GM21526 (cell line): ENCODE results near the gene TBC1D16.
"Not testable (repeated sequence)": the region's sequence is repeated elsewhere in the genome, so short reads cannot be mapped to it uniquely, and the experiment has no call there.

ENCODE experiments used
- ATAC-seq: cut with Tn5 transposase; IDR thresholded peaks from one replicate; pipeline ENCODE4 v1.9.1; 2021; ENCODE audit warnings: moderate library complexity; ENCODE audit not compliant: unreplicated experiment, low FRiP score

Gene TBC1D16

DNA sequence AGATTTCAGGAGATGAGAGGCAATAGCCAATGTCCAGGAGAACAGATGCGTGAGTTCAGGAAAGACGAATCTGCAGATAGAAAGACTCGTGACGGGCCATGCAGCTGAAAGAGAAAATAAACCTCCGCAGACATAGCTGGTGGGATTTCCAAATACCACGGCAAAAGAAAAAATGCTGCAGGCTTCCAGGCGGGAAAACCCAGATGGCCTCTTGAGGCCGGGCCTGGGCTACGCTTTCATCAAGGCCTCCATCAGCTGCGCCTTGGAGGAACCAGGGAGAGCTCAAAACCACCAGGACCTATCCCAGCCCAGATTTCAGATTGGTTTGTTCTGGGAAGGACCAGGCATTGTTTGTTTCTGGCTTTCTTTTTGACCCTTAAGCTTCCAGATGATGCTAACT, 17.4 kb upstream of the TBC1D16 start:
- no peak for ATAC-seq

DNA sequence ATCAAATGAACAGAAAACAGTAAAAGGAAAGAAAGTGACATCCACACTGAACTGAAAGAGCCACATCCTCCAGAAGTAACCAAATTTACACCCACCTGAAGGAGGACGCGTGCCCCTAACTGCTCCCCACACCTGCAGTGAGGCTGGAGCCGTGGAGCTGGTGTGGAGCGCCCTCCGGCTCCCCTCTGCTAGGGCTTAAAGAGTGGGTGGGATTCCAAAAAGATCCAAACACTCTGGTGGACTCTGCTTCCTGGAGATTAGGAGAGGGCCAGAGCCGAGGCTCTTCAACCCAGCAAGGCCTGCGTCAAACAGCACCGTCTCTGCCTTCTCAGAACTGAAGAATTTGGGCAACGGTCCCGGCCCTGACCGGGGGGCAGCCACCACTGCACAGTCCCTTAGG, 16.0 kb upstream of the TBC1D16 start:
- ATAC-seq: no peak

DNA sequence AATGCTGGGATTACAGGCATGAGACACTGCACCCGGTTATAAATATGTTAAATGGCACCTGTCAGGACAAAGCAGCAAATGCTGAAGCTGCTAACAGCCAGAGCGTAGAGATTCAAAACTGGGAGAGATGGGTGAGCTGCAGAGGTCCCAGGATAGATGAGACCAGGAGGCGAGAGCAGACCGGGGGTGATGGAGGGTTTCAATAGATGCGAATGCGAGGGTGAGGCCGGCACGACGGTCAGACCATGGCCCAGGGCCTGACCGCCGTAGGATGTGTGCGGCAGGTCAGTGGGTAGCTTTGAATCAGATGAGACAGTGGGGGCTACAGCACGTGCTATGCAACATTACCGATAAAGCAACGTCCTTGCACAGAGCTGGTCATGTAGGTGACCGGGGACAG, 15.0 kb upstream of the TBC1D16 start:
- no peak for ATAC-seq

GRCh38 chr17:80049986-80050385, 14.3 kb upstream of the TBC1D16 start:
- no peak for ATAC-seq

DNA sequence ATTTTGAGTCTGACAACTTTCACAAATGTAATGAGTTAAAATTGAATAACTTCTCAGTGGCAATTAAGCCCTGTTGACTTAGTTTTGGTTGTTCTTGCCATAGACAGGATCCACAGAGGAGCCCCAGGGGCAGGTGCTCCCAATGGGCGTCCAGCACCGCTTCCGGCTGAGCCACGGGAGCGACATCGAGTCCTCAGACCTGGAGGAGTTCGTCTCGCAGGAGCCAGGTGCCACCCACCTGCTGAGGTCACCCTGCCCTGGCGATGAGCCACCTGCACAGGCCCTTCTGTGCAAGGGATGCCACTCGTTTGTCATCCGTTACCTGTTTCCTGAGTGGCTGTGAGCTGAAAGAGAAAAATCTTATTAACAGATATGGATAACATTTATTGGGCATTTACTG, 11.5 kb upstream of the TBC1D16 start:
- no peak for ATAC-seq

DNA sequence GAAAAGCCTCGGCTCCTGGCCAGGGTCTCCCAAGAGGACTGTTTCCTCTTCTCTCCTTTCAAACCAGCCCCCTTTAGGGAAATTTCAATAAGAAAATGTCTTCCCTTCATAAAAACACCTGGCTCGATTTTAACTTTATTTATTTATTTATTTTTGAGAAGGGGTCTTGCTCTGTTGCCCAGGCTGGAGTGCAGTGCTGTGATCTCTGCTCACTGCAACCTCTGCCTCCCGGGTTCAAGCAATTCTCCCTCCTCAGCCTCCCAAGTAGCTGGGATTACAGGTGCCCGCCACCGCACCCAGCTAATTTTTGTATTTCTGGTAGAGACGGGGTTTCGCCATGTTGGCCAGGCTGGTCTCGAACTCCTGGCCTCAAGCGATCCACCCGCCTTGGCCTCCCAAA, 11.0 kb upstream of the TBC1D16 start:
- ATAC-seq: not testable (repeated sequence)

DNA sequence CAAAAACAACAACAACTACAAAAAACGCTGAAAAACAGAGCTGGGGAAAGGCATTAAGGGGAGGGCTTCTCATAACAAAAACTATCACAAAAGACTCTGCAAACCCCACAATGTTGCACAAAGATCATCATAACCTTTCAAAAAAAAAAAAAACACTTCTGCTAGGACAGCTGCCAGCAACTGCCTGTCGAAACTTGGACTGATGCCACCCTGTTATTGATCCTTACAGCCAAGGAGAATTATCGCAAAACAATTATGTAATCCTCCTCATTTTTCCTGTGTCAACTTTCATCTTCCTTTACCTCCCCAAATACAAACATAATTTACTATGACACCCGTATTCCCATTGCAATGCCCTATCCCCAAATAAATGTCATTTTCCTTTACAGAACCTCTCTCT, 10.0 kb upstream of the TBC1D16 start:
- ATAC-seq: no peak

GRCh38 chr17:80043963-80044362, 8.3 kb upstream of the TBC1D16 start:
- no peak for ATAC-seq

GRCh38 chr17:80036715-80037477, 1.2 kb upstream of the TBC1D16 start:
- no peak for ATAC-seq

DNA sequence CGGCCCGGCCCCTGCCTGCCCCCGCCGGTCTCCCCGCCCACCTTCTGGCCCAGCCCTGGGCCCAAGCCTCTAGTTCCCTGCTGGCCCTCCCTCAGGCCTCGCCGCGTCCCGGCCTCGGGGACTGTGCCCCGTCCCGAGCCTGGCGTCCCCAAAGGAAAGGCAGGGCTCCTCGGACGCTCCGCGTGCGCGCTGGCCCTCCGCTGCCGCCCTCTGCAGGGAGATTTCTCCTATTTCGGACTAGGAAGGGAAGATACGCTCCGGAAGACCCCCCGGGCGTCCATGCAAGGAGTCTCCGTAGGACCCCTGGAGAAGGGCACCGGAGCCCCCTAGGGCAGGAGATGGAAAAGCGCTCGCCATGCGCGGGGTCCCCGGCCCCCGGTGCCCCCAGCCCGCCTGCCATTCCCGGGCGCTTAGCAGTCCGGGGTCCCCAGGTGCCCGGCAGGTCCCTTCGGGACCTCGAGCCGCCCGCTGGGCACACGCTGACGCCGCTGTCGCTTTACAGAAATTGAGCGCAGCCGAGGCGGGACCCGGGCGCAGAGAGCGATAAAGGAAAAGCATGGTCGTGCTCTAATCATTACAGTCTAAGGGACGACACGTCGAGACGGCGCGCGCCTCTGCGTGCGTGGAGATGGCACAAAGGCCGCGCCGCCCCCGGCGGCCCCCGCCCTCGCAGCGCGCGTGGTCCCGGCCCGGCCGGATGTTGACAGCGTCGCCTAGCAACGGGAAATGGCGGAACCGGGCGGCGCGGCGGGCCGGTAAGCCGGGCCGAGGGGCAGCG, 454 bp upstream of the TBC1D16 start, which contains the start of gene CCDC40:
Gene CCDC40 (plus strand): TSS at position 706 of the 778 bp plus-strand sequence. CDS start 21 bp downstream, at position 727.
- ATAC-seq: no peak

DNA sequence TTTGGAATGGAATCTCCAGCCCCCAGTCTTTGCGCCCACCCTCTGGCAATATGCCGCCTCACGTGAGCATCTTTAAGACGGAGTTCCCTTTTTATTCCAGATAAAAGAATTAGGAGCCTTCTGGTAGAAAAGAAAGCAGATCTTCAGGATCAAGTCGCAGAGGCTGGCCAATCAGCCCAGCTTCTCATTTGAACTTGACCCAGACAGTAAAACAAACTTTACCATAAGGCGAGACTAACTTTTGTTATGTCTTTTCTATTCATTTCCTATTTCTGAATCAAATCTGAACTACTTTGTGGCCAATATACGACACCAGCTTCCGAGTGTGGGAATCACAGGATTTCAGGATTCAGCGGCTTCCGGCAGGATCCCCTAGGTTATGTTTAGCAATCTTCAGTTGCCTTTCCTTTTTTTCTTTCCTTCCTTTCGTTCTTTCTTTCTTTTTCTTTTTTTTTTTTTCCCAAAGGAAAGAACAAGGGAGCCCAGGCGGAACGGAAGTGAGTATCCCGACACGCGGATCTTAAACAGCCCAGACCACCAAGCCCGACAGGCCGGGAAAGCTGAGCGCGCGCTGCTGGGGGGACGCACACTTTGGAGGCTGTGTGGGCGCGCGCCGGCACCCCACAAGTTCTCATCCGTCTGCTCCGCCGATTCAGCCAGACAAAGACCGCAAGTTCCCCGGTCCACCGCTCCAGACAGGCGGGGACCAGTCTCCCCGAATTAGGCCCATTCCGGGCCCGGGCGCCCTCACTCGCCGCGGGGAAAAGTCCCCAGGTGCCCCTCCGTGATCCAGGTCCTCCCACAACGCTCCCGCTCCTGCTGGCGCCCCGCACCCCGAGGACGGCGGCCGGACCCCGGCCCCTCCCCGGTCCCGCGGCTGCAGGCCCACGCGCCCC, 633 bp downstream of the TBC1D16 start:
- no peak for ATAC-seq

DNA sequence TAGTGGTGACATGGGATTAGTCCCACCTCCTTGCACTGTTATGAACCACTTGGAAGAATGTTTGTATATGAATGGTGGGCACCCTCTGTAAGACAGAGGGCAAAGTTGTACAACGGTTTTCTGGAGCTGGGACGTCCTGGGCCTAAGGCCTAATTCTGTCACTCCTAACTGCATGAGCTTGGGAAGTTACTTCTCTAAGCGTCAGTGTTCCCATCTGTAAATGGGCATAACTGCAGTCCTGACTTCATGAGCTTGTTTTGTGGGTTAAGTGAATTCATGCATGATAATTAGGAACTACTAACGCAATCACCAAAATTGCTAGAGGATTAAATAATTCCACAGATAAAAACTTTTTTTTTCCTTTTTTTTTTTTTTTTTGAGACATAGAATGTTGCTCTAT, 1.8 kb downstream of the TBC1D16 start:
- ATAC-seq: no peak

- ATAC-seq: no peak
Observed at GRCh38 chr17:80032614-80033171, 3.0 kb downstream of the TBC1D16 start.

DNA sequence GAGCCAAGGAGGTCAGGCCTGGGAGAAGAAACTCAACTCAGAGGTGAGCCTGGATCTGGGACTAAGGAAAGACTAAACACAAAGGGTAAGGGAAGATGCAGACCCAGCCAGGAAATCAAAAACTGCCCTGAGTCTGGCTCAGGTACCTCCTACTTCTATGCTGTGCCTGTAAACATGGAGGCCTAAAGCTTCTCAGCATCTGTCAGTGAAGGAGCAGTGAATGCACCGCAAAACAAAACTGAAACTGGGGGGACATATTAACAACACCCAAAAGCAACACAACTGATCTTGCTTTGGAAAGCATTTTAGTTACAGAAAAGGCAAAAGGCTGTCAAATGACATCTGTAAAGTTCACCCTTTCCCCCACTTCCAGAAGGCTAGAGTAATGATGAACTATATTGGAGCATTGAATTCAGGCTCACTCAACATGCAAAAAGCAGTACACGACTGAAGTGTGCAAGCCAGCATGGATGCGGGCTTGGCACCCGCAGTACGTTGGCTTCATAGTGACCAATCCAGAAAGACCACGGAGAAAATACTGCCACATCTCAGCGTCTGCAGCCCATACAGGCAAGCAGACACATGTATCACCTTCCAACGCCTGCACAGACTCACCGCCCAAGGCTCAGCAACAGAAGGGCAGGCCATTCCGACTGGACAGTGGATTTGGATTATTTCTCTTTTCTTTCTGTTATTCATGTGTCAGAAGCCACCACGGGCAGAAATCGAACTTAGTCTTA, 3.8 kb downstream of the TBC1D16 start:
- ATAC-seq: no peak

DNA sequence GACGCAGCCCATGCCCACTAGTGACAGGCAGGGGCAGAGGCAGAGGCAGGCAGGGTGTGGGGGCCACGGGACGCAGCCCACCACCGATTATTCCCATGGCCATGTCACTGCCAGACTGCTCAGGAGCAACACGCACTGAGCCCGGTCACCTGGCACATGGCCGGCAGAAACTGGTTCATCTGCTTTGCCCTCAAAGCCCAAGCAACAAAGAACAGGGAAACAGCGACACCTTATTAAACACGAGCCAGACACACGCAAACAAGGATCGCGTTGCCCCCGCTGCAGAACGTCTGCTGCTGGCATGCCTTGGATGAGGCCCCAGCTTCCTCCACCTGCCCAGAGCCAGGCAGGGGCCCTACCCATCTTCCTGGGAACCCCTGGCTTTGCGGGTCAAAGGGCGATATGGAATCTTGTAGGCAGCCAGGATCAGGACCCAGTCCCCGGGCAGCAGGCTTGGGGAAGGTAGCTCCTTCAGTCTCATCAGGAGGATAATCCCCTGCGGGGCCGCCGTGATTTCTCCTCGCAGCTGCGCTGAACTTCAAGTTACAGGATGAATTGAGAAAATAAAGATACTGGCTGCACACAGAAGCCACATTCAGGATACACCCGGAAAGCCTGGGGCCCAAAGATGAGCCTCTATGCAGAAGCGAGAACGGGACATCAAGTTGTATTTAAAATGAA, 4.8 kb downstream of the TBC1D16 start:
- ATAC-seq: no peak

- ATAC-seq: no peak
Observed at GRCh38 chr17:80029258-80029974, 6.3 kb downstream of the TBC1D16 start.

DNA sequence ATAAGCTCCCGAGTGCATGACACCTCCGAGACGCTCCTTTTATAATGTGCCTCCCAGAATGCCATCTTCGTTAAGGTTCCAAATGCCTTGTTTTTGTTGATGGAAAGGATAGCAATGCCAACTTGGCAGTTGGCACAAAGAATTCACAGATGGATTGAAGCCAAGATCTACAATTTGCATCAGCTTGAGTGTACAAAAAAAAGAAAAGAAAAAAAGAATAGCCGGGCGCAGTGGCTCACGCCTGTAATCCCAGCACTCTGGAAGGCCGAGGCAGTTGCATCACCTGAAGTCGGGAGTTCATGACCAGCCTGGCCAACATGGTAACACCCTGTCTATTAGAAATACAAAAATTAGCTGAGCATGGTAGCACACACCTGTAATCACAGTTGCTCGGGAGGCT, 7.6 kb downstream of the TBC1D16 start:
- no peak for ATAC-seq

DNA sequence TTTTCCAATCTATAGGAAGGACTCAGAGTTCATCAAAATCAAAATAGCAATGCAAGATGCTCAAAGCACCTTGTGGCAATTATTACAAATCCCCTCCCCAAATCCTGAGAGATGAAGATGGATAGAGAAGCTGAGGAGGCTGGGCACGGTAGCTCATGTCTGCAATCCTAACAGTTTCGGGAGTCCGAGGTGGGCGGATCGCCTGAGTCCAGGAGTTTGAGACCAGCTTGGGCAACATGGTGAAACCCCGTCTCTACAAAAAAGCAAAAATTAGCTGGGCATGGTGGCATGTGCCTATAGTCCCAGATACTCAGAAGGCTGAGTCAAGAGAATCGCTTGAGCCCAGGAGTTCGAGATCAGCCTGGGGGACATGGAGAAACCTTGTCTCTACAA, 8.6 kb downstream of the TBC1D16 start:
- no peak for ATAC-seq
